ENCODE measurements around the gene ARHGAP5. TPM values are rescaled to one million over a fixed set of nuclear protein-coding genes. Genes with fewer than 3 reads are reported as not detected.

The ARHGAP5 gene
- total RNA-seq, 1 donor from 2014 or later: 167 TPM

GRCh38 chr14:32102152-32102787 lies 25.2 kb downstream of the ARHGAP5 start:
- Mint-ChIP-seq H3K27ac (no peak overlapping the region), H3K4me3 (no peak overlapping the region), H3K27me3 (ENCODE audit: low read depth) (no peaks in the 10 kb centered on the region), H3K36me3 (peaks cover 23% of the 10 kb centered on the region), H3K4me1 (peaks cover 13% of the 10 kb centered on the region), H3K9me3 (no peaks in the 10 kb centered on the region)
- no peak for TF ChIP-seq CTCF (IDR thresholded peaks at IDR 0.05; ENCODE audit: unreplicated experiment)
- no peak for DNase-seq (ENCODE audit: low spot score in 2 of 2, unreplicated experiment in 2 of 2)

GRCh38 chr14:32102968-32103367 lies 25.9 kb downstream of the ARHGAP5 start:
- H3K4me1 Mint-ChIP-seq: peaks cover 13% of the 10 kb centered on the region
- DNase-seq (ENCODE audit: low spot score in 2 of 2, unreplicated experiment in 2 of 2): no peak
- no peak overlapping the region for H3K27ac Mint-ChIP-seq
- no peaks in the 10 kb centered on the region for H3K27me3 Mint-ChIP-seq (ENCODE audit: low read depth)
- no peak overlapping the region for H3K4me3 Mint-ChIP-seq
- no peaks in the 10 kb centered on the region for H3K9me3 Mint-ChIP-seq
- peaks cover 20% of the 10 kb centered on the region for H3K36me3 Mint-ChIP-seq
- no peak for TF ChIP-seq CTCF (IDR thresholded peaks at IDR 0.05; ENCODE audit: unreplicated experiment)

GRCh38 chr14:32104308-32104707 lies 27.2 kb downstream of the ARHGAP5 start:
- TF ChIP-seq CTCF (IDR thresholded peaks at IDR 0.05; ENCODE audit: unreplicated experiment): no peak
- Mint-ChIP-seq H3K27ac (no peak overlapping the region), H3K4me3 (no peak overlapping the region), H3K27me3 (ENCODE audit: low read depth) (no peaks in the 10 kb centered on the region), H3K36me3 (peaks cover 14% of the 10 kb centered on the region), H3K4me1 (peaks cover 13% of the 10 kb centered on the region), H3K9me3 (no peaks in the 10 kb centered on the region)
- DNase-seq (ENCODE audit: low spot score in 2 of 2, unreplicated experiment in 2 of 2): no peak

GRCh38 chr14:32104803-32105202 lies 27.7 kb downstream of the ARHGAP5 start:
- no peak for DNase-seq (ENCODE audit: low spot score in 2 of 2, unreplicated experiment in 2 of 2)
- no peak overlapping the region for H3K4me3 Mint-ChIP-seq
- H3K27me3 Mint-ChIP-seq (ENCODE audit: low read depth): no peaks in the 10 kb centered on the region
- H3K27ac Mint-ChIP-seq: no peak overlapping the region
- H3K36me3 Mint-ChIP-seq: peaks cover 14% of the 10 kb centered on the region
- TF ChIP-seq CTCF (IDR thresholded peaks at IDR 0.05; ENCODE audit: unreplicated experiment): no peak
- no peaks in the 10 kb centered on the region for H3K9me3 Mint-ChIP-seq
- peaks cover 14% of the 10 kb centered on the region for H3K4me1 Mint-ChIP-seq

GRCh38 chr14:32109676-32110547 lies 32.8 kb downstream of the ARHGAP5 start:
- Mint-ChIP-seq H3K27ac (peak overlapping the region; percentile 11), H3K27me3 (ENCODE audit: low read depth) (no peaks in the 10 kb centered on the region), H3K4me3 (no peak overlapping the region), H3K36me3 (peaks cover 23% of the 10 kb centered on the region), H3K4me1 (peaks cover 16% of the 10 kb centered on the region), H3K9me3 (peaks cover 7% of the 10 kb centered on the region)
- DNase-seq (ENCODE audit: low spot score in 2 of 2, unreplicated experiment in 2 of 2): no peak
- no peak for TF ChIP-seq CTCF (IDR thresholded peaks at IDR 0.05; ENCODE audit: unreplicated experiment)

Data from mesothelial cell of epicardium (in vitro differentiated cells).